ENCODE data around the gene TXN. TPM values are rescaled to one million over a fixed set of nuclear protein-coding genes. Genes with fewer than 3 reads are reported as not detected.

Gene TXN
- total and polyA plus RNA-seq, 10 of the 15 experiments (the other 5 are each of a cell fraction or from before 2014, with no cell fraction given): 309 to 2,304 (median 650) TPM

DNA sequence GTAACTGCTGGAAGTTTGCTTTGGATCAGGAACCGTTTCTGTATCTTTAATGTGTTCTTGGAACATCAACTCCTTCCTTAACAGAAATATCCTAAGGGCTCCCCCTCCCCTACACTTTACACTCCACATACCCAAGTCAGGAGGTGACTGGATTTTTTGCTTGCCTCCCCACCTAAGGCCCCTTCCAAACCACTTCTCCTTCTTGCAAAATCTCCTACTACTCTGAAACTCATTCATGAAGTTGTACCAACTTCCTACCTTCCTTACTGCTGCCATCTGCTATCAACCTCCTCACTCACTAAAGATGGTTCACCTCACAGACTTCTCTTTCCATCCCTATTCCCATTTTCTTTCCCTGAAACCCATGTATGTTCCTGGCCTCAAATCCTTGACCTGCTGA, 16.1 kb downstream of the TXN start (continued):
- TF ChIP-seq SREBF1 (IDR thresholded peaks at IDR 0.05; ENCODE audit: low read length): no peak
- TF ChIP-seq, protein P1, sequence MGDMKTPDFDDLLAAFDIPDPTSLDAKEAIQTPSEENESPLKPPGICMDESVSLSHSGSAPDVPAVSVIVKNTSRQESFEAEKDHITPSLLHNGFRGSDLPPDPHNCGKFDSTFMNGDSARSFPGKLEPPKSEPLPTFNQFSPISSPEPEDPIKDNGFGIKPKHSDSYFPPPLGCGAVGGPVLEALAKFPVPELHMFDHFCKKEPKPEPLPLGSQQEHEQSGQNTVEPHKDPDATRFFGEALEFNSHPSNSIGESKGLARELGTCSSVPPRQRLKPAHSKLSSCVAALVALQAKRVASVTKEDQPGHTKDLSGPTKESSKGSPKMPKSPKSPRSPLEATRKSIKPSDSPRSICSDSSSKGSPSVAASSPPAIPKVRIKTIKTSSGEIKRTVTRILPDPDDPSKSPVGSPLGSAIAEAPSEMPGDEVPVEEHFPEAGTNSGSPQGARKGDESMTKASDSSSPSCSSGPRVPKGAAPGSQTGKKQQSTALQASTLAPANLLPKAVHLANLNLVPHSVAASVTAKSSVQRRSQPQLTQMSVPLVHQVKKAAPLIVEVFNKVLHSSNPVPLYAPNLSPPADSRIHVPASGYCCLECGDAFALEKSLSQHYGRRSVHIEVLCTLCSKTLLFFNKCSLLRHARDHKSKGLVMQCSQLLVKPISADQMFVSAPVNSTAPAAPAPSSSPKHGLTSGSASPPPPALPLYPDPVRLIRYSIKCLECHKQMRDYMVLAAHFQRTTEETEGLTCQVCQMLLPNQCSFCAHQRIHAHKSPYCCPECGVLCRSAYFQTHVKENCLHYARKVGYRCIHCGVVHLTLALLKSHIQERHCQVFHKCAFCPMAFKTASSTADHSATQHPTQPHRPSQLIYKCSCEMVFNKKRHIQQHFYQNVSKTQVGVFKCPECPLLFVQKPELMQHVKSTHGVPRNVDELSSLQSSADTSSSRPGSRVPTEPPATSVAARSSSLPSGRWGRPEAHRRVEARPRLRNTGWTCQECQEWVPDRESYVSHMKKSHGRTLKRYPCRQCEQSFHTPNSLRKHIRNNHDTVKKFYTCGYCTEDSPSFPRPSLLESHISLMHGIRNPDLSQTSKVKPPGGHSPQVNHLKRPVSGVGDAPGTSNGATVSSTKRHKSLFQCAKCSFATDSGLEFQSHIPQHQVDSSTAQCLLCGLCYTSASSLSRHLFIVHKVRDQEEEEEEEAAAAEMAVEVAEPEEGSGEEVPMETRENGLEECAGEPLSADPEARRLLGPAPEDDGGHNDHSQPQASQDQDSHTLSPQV (IDR thresholded peaks at IDR 0.05): no peak
- TF ChIP-seq ZZZ3 (IDR thresholded peaks at IDR 0.05; ENCODE audit: control insufficient read depth, insufficient read length, low read depth): no peak
- TF ChIP-seq, protein P2, sequence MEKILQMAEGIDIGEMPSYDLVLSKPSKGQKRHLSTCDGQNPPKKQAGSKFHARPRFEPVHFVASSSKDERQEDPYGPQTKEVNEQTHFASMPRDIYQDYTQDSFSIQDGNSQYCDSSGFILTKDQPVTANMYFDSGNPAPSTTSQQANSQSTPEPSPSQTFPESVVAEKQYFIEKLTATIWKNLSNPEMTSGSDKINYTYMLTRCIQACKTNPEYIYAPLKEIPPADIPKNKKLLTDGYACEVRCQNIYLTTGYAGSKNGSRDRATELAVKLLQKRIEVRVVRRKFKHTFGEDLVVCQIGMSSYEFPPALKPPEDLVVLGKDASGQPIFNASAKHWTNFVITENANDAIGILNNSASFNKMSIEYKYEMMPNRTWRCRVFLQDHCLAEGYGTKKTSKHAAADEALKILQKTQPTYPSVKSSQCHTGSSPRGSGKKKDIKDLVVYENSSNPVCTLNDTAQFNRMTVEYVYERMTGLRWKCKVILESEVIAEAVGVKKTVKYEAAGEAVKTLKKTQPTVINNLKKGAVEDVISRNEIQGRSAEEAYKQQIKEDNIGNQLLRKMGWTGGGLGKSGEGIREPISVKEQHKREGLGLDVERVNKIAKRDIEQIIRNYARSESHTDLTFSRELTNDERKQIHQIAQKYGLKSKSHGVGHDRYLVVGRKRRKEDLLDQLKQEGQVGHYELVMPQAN (conservative IDR thresholded peaks at IDR 0.05): no peak
- no peak for TF ChIP-seq FOS (IDR thresholded peaks at IDR 0.05; ENCODE audit: borderline replicate concordance, extremely low read depth, insufficient read length)
- no peak for TF ChIP-seq YY1 (IDR thresholded peaks at IDR 0.05; ENCODE audit: low read depth, low read length)

DNA sequence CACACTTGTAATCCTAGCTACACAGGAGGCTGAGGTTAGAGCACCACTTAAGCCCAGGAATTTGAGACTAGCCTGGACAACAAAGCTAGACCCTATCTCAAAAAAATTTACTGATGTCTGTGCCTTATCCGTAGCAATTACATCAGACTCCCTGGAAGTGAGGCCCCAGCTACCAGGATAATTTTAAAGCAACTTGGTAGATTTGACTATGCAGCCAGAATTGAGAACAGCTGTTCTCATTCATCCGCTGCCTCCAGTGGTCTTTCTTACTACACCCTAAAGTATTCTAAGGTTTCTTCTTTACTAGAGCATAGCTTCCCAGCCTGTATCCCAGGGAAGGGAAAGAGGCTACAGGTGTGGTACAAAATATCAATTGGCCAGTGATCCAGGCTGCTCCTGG, 28.0 kb downstream of the TXN start:
- Histone ChIP-seq H3K27ac (ENCODE audit: control insufficient read depth, insufficient read depth) (no peak overlapping the region), H4K20me1 (ENCODE audit: control insufficient read depth, insufficient read depth) (no peaks in the 10 kb centered on the region), H3K4me1 (ENCODE audit: control insufficient read depth, insufficient read depth, low read length) (no peaks in the 10 kb centered on the region), H3K36me3 (ENCODE audit: control insufficient read depth in 2 of 2, insufficient read depth in 2 of 2, low read length in 1 of 2) (no peaks in the 10 kb centered on the region), H3K4me3 (no peak overlapping the region), H3K9ac (ENCODE audit: control insufficient read depth, insufficient read depth, low read length) (no peak overlapping the region), H2AFZ (ENCODE audit: control insufficient read depth, low read depth, low read length) (no peak overlapping the region), H3K4me2 (ENCODE audit: control insufficient read depth, insufficient read depth) (no peak overlapping the region), H3K9me3 (replicated peaks; ENCODE audit: control insufficient read depth, insufficient read depth, low read length) (no peaks in the 10 kb centered on the region), H3K27me3 (replicated peaks in 1 of 2; ENCODE audit: control insufficient read depth in 2 of 2, insufficient read depth in 2 of 2, low read length in 1 of 2) (no peaks in the 10 kb centered on the region), H3K79me2 (ENCODE audit: control insufficient read depth, insufficient read depth, low read length) (no peaks in the 10 kb centered on the region)
- 93% methylated on average over 2 of the region's 2 CpGs for WGBS (ENCODE audit: insufficient coverage, insufficient replicate concordance, low lambda C conversion rate, missing lambda C conversion rate)
- intact Hi-C loops (cut with micrococcal nuclease; ENCODE audit: unreplicated experiment): no loop called here
- in situ Hi-C loops (cut with MboI): no loop called here
- no peak for ATAC-seq
- no peak for DNase-seq (ENCODE audit: low read depth, low spot score)
- ChIA-PET RAD21 (ENCODE audit: unreplicated experiment) (no interaction called here), POLR2A (no interaction called here), CTCF (interaction anchor here (1.2 to 1.9 kb wide), 2 partner anchors 12 to 40 kb away, joined by 3 to 8 read pairs; no protein-coding TSS in a partner anchor), SMC1A (ENCODE audit: uncharacterized antibody, unreplicated experiment) (interaction anchor here (0.8 kb wide), 1 partner anchor 19 kb away, joined by 3 read pairs; no protein-coding TSS in a partner anchor)
- no peak for FAIRE-seq
- no TSS peak for BruUV-seq (replicated peaks)
- TF ChIP-seq BACH1 (IDR thresholded peaks at IDR 0.05; ENCODE audit: borderline replicate concordance) (no peak), GABPA (IDR thresholded peaks at IDR 0.05; ENCODE audit: low read depth) (no peak), NFXL1 (IDR thresholded peaks at IDR 0.05; ENCODE audit: borderline replicate concordance) (no peak)
- TF ChIP-seq, protein P3, sequence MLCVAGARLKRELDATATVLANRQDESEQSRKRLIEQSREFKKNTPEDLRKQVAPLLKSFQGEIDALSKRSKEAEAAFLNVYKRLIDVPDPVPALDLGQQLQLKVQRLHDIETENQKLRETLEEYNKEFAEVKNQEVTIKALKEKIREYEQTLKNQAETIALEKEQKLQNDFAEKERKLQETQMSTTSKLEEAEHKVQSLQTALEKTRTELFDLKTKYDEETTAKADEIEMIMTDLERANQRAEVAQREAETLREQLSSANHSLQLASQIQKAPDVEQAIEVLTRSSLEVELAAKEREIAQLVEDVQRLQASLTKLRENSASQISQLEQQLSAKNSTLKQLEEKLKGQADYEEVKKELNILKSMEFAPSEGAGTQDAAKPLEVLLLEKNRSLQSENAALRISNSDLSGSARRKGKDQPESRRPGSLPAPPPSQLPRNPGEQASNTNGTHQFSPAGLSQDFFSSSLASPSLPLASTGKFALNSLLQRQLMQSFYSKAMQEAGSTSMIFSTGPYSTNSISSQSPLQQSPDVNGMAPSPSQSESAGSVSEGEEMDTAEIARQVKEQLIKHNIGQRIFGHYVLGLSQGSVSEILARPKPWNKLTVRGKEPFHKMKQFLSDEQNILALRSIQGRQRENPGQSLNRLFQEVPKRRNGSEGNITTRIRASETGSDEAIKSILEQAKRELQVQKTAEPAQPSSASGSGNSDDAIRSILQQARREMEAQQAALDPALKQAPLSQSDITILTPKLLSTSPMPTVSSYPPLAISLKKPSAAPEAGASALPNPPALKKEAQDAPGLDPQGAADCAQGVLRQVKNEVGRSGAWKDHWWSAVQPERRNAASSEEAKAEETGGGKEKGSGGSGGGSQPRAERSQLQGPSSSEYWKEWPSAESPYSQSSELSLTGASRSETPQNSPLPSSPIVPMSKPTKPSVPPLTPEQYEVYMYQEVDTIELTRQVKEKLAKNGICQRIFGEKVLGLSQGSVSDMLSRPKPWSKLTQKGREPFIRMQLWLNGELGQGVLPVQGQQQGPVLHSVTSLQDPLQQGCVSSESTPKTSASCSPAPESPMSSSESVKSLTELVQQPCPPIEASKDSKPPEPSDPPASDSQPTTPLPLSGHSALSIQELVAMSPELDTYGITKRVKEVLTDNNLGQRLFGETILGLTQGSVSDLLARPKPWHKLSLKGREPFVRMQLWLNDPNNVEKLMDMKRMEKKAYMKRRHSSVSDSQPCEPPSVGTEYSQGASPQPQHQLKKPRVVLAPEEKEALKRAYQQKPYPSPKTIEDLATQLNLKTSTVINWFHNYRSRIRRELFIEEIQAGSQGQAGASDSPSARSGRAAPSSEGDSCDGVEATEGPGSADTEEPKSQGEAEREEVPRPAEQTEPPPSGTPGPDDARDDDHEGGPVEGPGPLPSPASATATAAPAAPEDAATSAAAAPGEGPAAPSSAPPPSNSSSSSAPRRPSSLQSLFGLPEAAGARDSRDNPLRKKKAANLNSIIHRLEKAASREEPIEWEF (IDR thresholded peaks at IDR 0.05; ENCODE audit: insufficient replicate concordance, low read depth, low read length): no peak
